ENCODE measurements around the gene RNFT1.
"Not testable (repeated sequence)": the region's sequence is repeated elsewhere in the genome, so short reads cannot be mapped to it uniquely, and the experiment has no call there.

The RNFT1 gene, protein sequence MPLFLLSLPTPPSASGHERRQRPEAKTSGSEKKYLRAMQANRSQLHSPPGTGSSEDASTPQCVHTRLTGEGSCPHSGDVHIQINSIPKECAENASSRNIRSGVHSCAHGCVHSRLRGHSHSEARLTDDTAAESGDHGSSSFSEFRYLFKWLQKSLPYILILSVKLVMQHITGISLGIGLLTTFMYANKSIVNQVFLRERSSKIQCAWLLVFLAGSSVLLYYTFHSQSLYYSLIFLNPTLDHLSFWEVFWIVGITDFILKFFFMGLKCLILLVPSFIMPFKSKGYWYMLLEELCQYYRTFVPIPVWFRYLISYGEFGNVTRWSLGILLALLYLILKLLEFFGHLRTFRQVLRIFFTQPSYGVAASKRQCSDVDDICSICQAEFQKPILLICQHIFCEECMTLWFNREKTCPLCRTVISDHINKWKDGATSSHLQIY

GRCh38 chr17:59964482-59965328, at the start of gene RNFT1:
Gene RNFT1 (minus strand): TSS chr17:59964740. CDS start chr17:59964663, 77 bp downstream.
- DNase-seq: peak; percentile 93

DNA sequence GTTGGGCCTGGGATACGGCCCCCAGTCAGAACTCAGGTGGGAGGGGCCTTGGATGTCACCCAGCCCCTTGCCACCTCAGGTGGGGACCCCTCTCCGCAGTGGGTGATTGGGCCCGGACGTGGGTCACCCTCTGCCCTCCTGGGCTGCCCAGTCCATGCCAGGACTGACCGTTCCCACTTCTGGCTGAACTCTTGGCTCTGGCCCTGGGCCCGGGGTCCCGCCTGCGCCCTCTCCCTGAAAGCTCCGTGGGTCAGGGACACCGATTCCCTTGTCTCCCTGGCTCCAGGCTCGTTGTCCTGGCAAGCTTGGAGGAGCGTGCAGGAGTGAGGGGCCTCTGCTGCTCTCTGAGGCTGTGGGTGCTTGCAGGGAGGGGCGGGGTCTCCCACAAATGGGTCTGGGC, 44.8 kb upstream of the RNFT1 start:
- DNase-seq: not testable (repeated sequence)

DNA sequence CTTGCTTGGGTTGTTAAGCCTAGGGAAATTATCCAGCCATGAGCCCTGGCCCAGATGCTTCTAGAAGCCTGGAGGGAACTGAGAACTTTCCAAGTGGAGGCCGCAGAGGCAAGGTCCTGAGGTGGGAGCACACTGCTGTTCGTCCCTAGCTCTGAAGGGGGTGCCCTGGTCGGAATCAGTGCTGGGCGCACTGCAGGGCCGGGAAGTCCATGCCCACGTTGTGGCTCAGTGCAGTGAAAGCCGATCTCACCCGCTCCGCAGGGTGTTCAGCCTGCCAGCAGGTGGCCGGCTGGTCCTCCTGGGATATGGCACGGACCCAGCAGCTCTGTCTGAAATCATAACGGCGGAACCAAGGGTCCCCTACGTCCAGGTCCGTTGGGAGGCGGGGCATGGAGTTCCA, 43.8 kb upstream of the RNFT1 start:
- not testable (repeated sequence) for DNase-seq

GRCh38 chr17:60006160-60006559, 41.6 kb upstream of the RNFT1 start:
- DNase-seq: no peak

GRCh38 chr17:60004561-60004960, 40.0 kb upstream of the RNFT1 start:
- not testable (repeated sequence) for DNase-seq

- DNase-seq: not testable (repeated sequence)
Observed at GRCh38 chr17:60002405-60002804, 37.9 kb upstream of the RNFT1 start.

DNA sequence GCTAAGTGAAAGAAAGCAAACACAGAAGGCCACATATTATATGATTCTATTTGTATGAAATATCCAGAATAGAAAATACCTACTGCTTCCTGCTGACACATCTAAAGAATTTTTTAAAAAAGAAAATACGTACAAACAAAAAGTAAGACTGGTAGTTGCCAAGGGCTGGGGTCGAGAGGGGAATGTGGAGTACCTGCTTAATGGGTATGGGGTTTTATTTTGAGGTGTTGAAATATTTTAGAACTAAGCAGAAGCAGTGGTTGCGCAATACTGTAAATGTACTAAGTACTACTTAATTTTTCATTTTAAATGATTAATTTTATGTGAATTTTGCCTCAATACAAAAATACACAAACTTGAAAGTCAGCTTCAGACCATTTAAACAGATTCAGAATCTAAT, 32.1 kb upstream of the RNFT1 start:
- not testable (repeated sequence) for DNase-seq

DNA sequence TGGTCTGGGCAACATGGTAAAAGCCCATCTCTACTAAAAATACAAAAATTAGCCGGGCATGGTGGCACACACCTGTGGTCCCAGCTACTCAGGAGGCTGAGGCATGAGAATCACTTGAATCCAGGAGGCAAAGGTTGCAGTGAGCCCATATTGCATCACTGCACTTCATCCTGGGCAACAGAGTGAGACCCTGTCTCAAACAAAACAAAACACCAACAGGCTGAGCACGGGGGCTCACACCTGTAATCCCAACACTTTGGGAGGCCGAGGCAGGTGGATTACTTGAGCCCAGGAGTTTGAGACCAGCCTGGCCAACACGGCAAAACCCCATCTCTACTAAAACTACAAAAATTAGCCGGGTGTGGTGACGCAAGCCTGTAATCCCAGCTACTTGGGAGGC, 10.6 kb upstream of the RNFT1 start:
- not testable (repeated sequence) for DNase-seq

- DNase-seq: not testable (repeated sequence)
Observed at GRCh38 chr17:59973483-59973882, 8.9 kb upstream of the RNFT1 start.

GRCh38 chr17:59972778-59973177, 8.2 kb upstream of the RNFT1 start:
- no peak for DNase-seq

DNA sequence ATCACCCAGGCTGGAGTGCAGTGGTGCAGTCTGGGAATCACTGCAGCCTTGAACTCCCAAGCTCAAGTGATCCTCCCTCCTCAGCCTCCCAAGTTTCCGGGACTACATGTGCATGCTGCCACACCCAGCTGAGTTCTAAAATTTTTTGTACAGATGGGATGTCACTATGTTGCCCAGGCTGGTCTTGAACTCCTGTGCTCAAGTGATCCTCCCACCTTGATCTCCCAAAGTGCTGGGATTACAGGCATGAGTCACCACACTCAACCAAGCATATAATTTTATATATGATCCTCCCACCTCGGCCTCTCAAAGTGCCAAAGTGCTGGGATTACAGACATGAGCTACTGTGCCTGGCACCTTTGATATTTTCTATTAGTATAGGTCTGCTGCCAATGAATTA, 7.2 kb upstream of the RNFT1 start:
- not testable (repeated sequence) for DNase-seq

DNA sequence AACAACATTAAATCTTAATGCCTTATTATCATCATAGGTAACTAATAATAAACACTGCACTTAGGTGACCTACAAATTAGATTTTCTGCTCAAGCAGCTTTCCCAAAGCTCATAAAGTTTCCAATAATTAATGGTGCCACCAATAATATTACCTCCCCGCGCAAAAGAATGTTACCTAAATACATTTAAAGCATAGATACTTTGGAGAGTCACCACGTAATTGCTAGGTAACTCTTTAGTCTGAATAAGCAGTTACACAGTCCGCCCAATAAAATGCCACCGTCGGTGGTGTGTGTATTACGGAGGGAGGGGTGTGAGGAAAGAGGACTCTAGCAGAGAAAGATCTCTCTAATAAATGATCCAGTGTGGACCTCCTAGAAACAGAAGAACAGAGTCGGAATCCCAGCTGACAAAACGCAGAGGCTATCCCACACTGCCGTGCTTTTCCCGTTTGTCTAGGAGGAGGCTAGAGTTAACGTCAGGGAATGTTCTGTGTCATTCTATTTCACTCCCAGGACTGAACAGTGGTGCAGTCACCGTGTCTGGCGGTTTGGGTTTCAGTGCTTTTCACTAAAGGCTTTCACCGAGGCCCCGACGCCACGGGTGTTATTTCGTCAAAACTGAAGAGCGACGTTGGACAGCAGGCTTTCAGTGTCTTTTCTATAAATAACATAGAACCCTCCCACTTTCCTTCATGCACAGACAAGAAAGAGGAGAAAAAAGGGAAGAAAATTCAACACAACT, 630 bp downstream of the RNFT1 start:
- DNase-seq: peak; percentile 90

DNA sequence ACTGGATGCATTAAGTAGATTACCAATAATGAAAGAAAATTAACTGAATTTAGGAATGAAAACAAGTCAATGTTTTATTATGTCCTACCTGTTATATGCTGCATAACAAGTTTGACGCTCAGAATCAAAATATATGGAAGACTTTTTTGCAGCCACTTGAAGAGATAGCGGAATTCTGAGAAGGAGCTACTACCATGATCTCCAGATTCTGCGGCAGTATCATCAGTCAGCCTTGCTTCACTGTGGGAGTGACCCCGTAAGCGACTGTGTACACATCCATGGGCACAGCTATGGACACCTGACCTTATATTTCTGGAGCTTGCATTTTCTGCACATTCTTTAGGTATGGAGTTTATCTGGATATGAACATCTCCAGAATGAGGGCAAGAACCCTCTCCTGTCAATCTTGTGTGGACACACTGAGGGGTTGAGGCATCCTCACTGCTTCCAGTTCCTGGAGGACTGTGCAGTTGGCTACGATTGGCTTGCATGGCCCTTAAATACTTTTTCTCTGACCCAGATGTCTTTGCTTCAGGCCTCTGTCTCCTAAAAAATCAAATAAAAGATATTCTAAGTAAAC, 1.7 kb downstream of the RNFT1 start:
- no peak for DNase-seq

GRCh38 chr17:59959574-59959973, 5.0 kb downstream of the RNFT1 start:
- not testable (repeated sequence) for DNase-seq

GRCh38 chr17:59954856-59955255, 9.7 kb downstream of the RNFT1 start:
- DNase-seq: no peak

GRCh38 chr17:59950049-59950448, 14.5 kb downstream of the RNFT1 start:
- DNase-seq: no peak

GRCh38 chr17:59947310-59947709, 17.2 kb downstream of the RNFT1 start:
- not testable (repeated sequence) for DNase-seq

GRCh38 chr17:59946433-59946832, 18.1 kb downstream of the RNFT1 start:
- DNase-seq: not testable (repeated sequence)

- no peak for DNase-seq
Observed at GRCh38 chr17:59941131-59941530, 23.4 kb downstream of the RNFT1 start.

- not testable (repeated sequence) for DNase-seq
Observed at GRCh38 chr17:59940697-59941096, 23.8 kb downstream of the RNFT1 start.

DNA sequence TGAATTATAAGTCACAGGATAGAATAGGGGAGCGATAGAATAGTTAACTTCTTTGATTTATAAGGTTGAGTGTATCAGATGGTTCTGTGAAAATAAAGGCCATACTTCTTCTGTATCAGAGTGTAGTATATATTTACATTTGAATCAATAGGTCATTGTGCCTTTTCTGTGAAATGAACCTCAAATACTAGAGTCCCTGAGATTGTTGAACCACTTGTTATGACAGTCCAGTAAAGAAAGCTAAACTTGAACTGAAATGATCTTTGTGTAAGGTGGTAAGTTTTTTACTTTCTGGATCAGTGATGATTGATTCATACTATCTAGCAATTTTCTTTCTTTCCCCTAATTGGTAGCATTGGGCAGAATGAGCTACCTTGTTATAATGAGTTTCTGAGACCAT, 31.2 kb downstream of the RNFT1 start:
- not testable (repeated sequence) for DNase-seq

- DNase-seq: peak; percentile 31
Observed at GRCh38 chr17:59930768-59931167, 33.8 kb downstream of the RNFT1 start.

GRCh38 chr17:59930121-59930520, 34.4 kb downstream of the RNFT1 start:
- not testable (repeated sequence) for DNase-seq

All from OCI-M1 (cell line).